K562 (cell line): ENCODE data around the gene CELA3B. TPM values are rescaled to one million over a fixed set of nuclear protein-coding genes. Genes with fewer than 3 reads are reported as not detected.

Source experiments
- ADNP ChIP-seq: fragments of 200-800 bp; sonication (Bioruptor generic); IDR thresholded peaks from 2 replicates; pipeline ENCODE4 v1.6.1; 2016; ENCODE audit warnings: missing genetic modification characterization, missing compliant biosample characterization
- CREB3L1 ChIP-seq: fragments of 450-650 bp; IDR thresholded peaks from 2 replicates; pipeline ENCODE4 v1.6.1; 2014; ENCODE audit warnings: low read depth, mild to moderate bottlenecking, moderate library complexity, borderline replicate concordance
- FOS ChIP-seq: IDR thresholded peaks from 3 replicates; pipeline ENCODE4 v1.6.1; 2011; ENCODE audit not compliant: insufficient read length; ENCODE audit errors: extremely low read depth
- GMEB1 ChIP-seq: fragments of 250-450 bp; sonication (Bioruptor Pico); IDR thresholded peaks from 2 replicates; pipeline ENCODE4 v1.4.0; 2020; ENCODE audit warnings: mild to moderate bottlenecking
- HDAC6 ChIP-seq: IDR thresholded peaks from 2 replicates; pipeline ENCODE4 v1.6.1; 2012; ENCODE audit warnings: low read depth, mild to moderate bottlenecking, control low read depth, inconsistent platforms, low read length, moderate library complexity
- JUN ChIP-seq, 2 experiments: sonication (generic) in 1 of 2; formaldehyde crosslinking in 1 of 2; IDR thresholded peaks; 2 replicates each; pipeline versions ENCODE4 v1.6.1 to v1.8.0; 2012 to 2022; ENCODE audit warnings: borderline replicate concordance in 2 of 2, mild to moderate bottlenecking in 2 of 2, improper control_type of control experiment in 1 of 2, low read depth in 1 of 2, low read length in 1 of 2, missing genetic modification reagents in 1 of 2
- LARP7 ChIP-seq: fragments of 450-650 bp; IDR thresholded peaks from 2 replicates; pipeline ENCODE4 v1.6.1; 2016
- NCOA2 ChIP-seq, 2 experiments: fragments of 450-650 bp; IDR thresholded peaks; 2 replicates each; pipeline ENCODE4 v1.6.1; 2018; ENCODE audit warnings: mild to moderate bottlenecking in 2 of 2, moderate library complexity in 1 of 2; ENCODE audit not compliant: partially characterized antibody in 2 of 2
- NFIC ChIP-seq: fragments of 450-650 bp; IDR thresholded peaks from 2 replicates; pipeline ENCODE4 v1.6.1; 2017; ENCODE audit warnings: mild to moderate bottlenecking, inconsistent platforms
- NR2F6 ChIP-seq: fragments of 450-650 bp; formaldehyde crosslinking; IDR thresholded peaks from 2 replicates; pipeline ENCODE4 v1.4.0; 2020; ENCODE audit warnings: mild to moderate bottlenecking
- PATZ1 ChIP-seq: fragments of 250-450 bp; sonication (Bioruptor Pico); IDR thresholded peaks from 2 replicates; pipeline ENCODE4 v1.5.0; 2020; ENCODE audit warnings: mild to moderate bottlenecking, borderline replicate concordance
- SMARCB1 ChIP-seq: IDR thresholded peaks from 2 replicates; pipeline ENCODE4 v1.6.1; 2011; ENCODE audit warnings: improper control_type of control experiment, low read depth; ENCODE audit not compliant: insufficient read length
- STAT6 ChIP-seq: sonication (generic); formaldehyde crosslinking; IDR thresholded peaks from 2 replicates; pipeline ENCODE4 v1.8.1; 2023; ENCODE audit warnings: mild to moderate bottlenecking, missing genetic modification reagents
- TEAD4 ChIP-seq, 2 experiments: sonication (generic) in 1 of 2; formaldehyde crosslinking in 1 of 2; IDR thresholded peaks; 2 replicates each; pipeline versions ENCODE4 v1.6.1 to v1.8.0; 2012 to 2022; ENCODE audit warnings: borderline replicate concordance in 1 of 2, inconsistent platforms in 1 of 2, low read length in 1 of 2, mild to moderate bottlenecking in 1 of 2, missing genetic modification reagents in 1 of 2
- TFAM ChIP-seq: fragments of 250-450 bp; sonication (Bioruptor Pico); conservative IDR thresholded peaks from 2 replicates; pipeline ENCODE4 v1.5.0; 2021; ENCODE audit warnings: mild to moderate bottlenecking, moderate library complexity
- ZBTB7A ChIP-seq: IDR thresholded peaks from 2 replicates; pipeline ENCODE4 v1.6.1; 2011; ENCODE audit warnings: low read depth, mild to moderate bottlenecking, low read length, moderate library complexity, borderline replicate concordance; ENCODE audit not compliant: control insufficient read depth
- ZNF165 ChIP-seq: fragments of 250-450 bp; sonication (Bioruptor Pico); IDR thresholded peaks from 2 replicates; pipeline ENCODE4 v1.4.0; 2020; ENCODE audit warnings: borderline replicate concordance
- ZNF224 ChIP-seq: sonication (generic); formaldehyde crosslinking; IDR thresholded peaks from 2 replicates; pipeline ENCODE4 v1.8.0; 2022; ENCODE audit warnings: mild to moderate bottlenecking, missing genetic modification reagents
- polyA plus RNA-seq, 8 experiments: library from polyadenylated mRNA; depleted of rRNA in 4 of 8; stranded (reverse) in 5 of 8; unstranded in 3 of 8; fragments of >200 nt; fragmentation: Nextera tagmentation in 2 of 8; fragmentation: Illumina TruSeq in 1 of 8; extraction: Ambion mirVana in 2 of 8; extraction: Trizol in 1 of 8; gene quantifications; 2 replicates each; pipeline versions ENCODE4 v1.2.1 to v1.2.3, GENCODE V29; 2011 to 2014; ENCODE audit warnings: inconsistent platforms in 1 of 8, missing spikeins in 1 of 8
- total RNA-seq, 7 experiments: library from RNA; depleted of rRNA in 6 of 7; stranded (reverse); fragments of >200 nt in 6 of 7; fragmentation: Illumina TruSeq in 2 of 7; extraction: Trizol in 2 of 7; gene quantifications; 2 replicates each; pipeline versions ENCODE4 v1.2.1 to v1.2.3, GENCODE V29; 2011 to 2021; ENCODE audit warnings: low replicate concordance in 1 of 7

The CELA3B gene
- total and polyA plus RNA-seq, 9 of the 15 experiments (the other 6 are each of a cell fraction or from before 2014, with no cell fraction given), result 3.1 TPM; not detected in 8

- 0 out of 2 replicates have a peak, but pooled peaks have one; percentile 84 for TF ChIP-seq STAT6 (CRISPR knock-in tag)
- TF ChIP-seq ADNP, result no peak
- TF ChIP-seq NFIC, result no peak; the same call in 1 of the 2 replicates
- TF ChIP-seq LARP7, result peak; percentile 74
- no peak for TF ChIP-seq TFAM
- TF ChIP-seq SMARCB1, result no peak
- TF ChIP-seq TEAD4 (IDR thresholded peaks at IDR 0.05; ENCODE audit: low read length), result peak; percentile 88
- TF ChIP-seq TEAD4 (CRISPR knock-in tag; IDR thresholded peaks at IDR 0.05; ENCODE audit: borderline replicate concordance), result no peak
- TF ChIP-seq ZNF224 (CRISPR knock-in tag), result no peak
- no peak for TF ChIP-seq GMEB1
- TF ChIP-seq ZNF165 (CRISPR knock-in tag), result 0 out of 2 replicates have a peak, but pooled peaks have one; percentile 66
- no peak for TF ChIP-seq NR2F6 (CRISPR knock-in tag)
- TF ChIP-seq FOS, result peak; percentile 29
- TF ChIP-seq CREB3L1, result no peak
- no peak for TF ChIP-seq HDAC6
- TF ChIP-seq PATZ1, result no peak
- peak; percentile 92 for TF ChIP-seq JUN (IDR thresholded peaks at IDR 0.05; ENCODE audit: borderline replicate concordance, low read depth, low read length)
- peak; percentile 83 for TF ChIP-seq JUN (CRISPR knock-in tag; IDR thresholded peaks at IDR 0.05; ENCODE audit: borderline replicate concordance)
- peak; percentile 90 for TF ChIP-seq ZBTB7A
- no peak for TF ChIP-seq NCOA2 (IDR thresholded peaks at IDR 0.05; ENCODE audit: partially characterized antibody in 2 of 2)
Observed at GRCh38 chr1:22025368-22026155, 48.7 kb downstream of the CELA3B start (continued).
